ENCODE results near the gene CCDC178. TPM values are rescaled to one million over a fixed set of nuclear protein-coding genes. Genes with fewer than 3 reads are reported as not detected.
A peak's percentile ranks its signal among the peaks of the same experiment; 100 is the strongest.
"Not testable (repeated sequence)": the region's sequence is repeated elsewhere in the genome, so short reads cannot be mapped to it uniquely, and the experiment has no call there.

Gene CCDC178
- total RNA-seq, 1 donor from 2014 or later: 0.51 TPM

- DNase-seq (ENCODE audit: low read depth in 2 of 2): no peak
These were observed 84.8 kb downstream of the CCDC178 start for GRCh38 chr18:33355756-33356155.

- DNase-seq (ENCODE audit: low read depth in 2 of 2): no peak
These were observed 85.3 kb downstream of the CCDC178 start for GRCh38 chr18:33355263-33355662.

- DNase-seq (ENCODE audit: low read depth in 2 of 2): no peak
These were observed 90.3 kb downstream of the CCDC178 start for GRCh38 chr18:33350256-33350655.

GRCh38 chr18:33339733-33340132 is 100.8 kb downstream of the CCDC178 start:
- DNase-seq (ENCODE audit: low read depth in 2 of 2): not testable (repeated sequence)

GRCh38 chr18:33334781-33335180 is 105.7 kb downstream of the CCDC178 start:
- no peak for DNase-seq (ENCODE audit: low read depth in 2 of 2)

- no peak for DNase-seq (ENCODE audit: low read depth in 2 of 2)
These were observed 109.8 kb downstream of the CCDC178 start for GRCh38 chr18:33330711-33331110.

GRCh38 chr18:33326975-33327374 is 113.5 kb downstream of the CCDC178 start:
- no peak for DNase-seq (ENCODE audit: low read depth in 2 of 2)

- DNase-seq (ENCODE audit: low read depth in 2 of 2): no peak
These were observed 122.9 kb downstream of the CCDC178 start for GRCh38 chr18:33317640-33318039.

- DNase-seq (ENCODE audit: low read depth in 2 of 2): no peak
These were observed 124.4 kb downstream of the CCDC178 start for GRCh38 chr18:33316146-33316587.

GRCh38 chr18:33307520-33307919 is 133.0 kb downstream of the CCDC178 start:
- no peak for DNase-seq (ENCODE audit: low read depth in 2 of 2)

GRCh38 chr18:33304277-33304676 is 136.2 kb downstream of the CCDC178 start:
- no peak for DNase-seq (ENCODE audit: low read depth in 2 of 2)

GRCh38 chr18:33291539-33291938 is 149.0 kb downstream of the CCDC178 start:
- DNase-seq (ENCODE audit: low read depth in 2 of 2): no peak

- no peak for DNase-seq (ENCODE audit: low read depth in 2 of 2)
These were observed 152.3 kb downstream of the CCDC178 start for GRCh38 chr18:33288082-33288716.

- no peak for DNase-seq (ENCODE audit: low read depth in 2 of 2)
These were observed 157.7 kb downstream of the CCDC178 start for GRCh38 chr18:33282709-33283333.

- DNase-seq (ENCODE audit: low read depth in 2 of 2): no peak
These were observed 158.4 kb downstream of the CCDC178 start for GRCh38 chr18:33282142-33282541.

- DNase-seq (ENCODE audit: low read depth in 2 of 2): no peak
These were observed 163.1 kb downstream of the CCDC178 start for GRCh38 chr18:33277431-33277830.

- no peak for DNase-seq (ENCODE audit: low read depth in 2 of 2)
These were observed 164.7 kb downstream of the CCDC178 start for GRCh38 chr18:33275843-33276242.

- DNase-seq (ENCODE audit: low read depth in 2 of 2): no peak
These were observed 170.2 kb downstream of the CCDC178 start for GRCh38 chr18:33270297-33270696.

- no peak for DNase-seq (ENCODE audit: low read depth in 2 of 2)
These were observed 171.3 kb downstream of the CCDC178 start for GRCh38 chr18:33269223-33269622.

GRCh38 chr18:33264566-33264965 is 176.0 kb downstream of the CCDC178 start:
- no peak for DNase-seq (ENCODE audit: low read depth in 2 of 2)

- DNase-seq (ENCODE audit: low read depth in 2 of 2): no peak
These were observed 201.2 kb downstream of the CCDC178 start for GRCh38 chr18:33239298-33239697.

- DNase-seq (ENCODE audit: low read depth in 2 of 2): no peak
These were observed 208.2 kb downstream of the CCDC178 start for GRCh38 chr18:33232318-33232626.

GRCh38 chr18:33231474-33232317 is 208.8 kb downstream of the CCDC178 start:
- peak; percentile 61 to 65 for DNase-seq (ENCODE audit: low read depth in 2 of 2)
